Measurements from ENCODE around the gene CHAF1B.
A peak's percentile ranks its signal among the peaks of the same experiment; 100 is the strongest.

Gene CHAF1B

DNA sequence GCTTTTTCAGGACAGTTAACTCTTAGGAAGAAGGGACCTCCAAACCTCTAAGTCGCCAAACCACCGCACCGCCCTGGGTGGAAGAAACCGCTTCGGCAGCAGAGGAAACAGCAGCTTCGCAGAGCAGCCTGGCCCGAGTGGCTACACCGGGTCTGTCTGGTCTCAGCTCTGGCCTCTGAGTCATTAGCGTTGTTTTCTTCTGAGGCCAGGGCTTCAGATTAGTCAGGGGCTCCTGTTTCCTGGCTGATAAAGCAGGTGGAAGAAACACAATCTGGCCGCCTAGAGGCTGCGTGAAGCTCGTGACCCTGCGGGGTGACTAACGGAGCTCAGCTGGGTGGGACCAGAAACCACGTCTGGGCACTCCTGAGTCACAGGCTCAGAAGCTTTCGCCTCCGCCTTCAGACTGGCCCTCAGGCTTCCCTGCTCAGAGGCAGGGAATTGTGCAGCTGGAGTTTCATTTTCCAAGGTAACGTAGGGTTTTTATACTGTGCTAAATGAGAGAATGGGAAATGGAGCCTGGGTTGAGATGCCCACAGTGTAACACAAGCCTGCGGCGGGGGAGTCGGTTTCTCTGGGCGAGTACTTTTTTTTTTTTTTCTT, 44.9 kb downstream of the CHAF1B start:
- peak; percentile 99 for DNase-seq

DNA sequence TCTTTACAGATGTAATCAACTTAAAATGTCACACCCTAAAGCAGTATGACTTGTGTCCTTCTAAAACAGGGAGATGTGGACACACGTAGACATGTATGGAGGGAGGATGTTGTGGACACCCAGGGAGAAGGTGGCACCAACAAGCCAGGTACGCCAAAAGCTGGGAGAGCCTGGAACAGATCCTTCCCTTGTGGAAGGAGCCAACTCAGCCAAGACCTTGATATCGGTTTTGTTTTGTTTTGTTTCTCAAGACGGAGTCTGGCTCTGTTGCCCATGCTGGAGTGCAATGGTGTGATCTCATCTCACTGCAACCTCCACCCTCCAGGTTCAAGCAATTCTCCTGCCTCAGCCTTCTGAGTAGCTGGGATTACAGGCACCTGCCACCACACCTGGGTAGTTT, 45.6 kb downstream of the CHAF1B start:
- peak; percentile 40 for DNase-seq

DNA sequence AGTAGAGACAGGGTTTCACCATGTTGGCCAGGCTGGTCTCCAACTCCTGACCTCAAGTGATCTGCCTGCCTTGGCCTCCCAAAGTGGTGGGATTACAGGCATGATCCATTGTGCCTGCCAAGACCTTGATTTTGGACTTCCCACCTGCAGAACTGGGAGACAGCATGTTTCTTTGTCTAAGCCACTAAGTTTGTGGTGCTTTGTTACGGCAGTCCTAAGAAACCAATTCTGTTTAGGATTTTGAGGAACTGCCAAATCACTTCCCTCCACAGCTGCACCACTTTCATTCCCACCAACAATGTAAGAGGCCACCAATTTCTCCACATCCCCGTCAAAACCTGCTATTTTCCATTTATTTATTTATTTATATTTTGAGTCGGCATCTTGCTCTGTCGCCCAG, 46.1 kb downstream of the CHAF1B start:
- DNase-seq: peak; percentile 78

DNA sequence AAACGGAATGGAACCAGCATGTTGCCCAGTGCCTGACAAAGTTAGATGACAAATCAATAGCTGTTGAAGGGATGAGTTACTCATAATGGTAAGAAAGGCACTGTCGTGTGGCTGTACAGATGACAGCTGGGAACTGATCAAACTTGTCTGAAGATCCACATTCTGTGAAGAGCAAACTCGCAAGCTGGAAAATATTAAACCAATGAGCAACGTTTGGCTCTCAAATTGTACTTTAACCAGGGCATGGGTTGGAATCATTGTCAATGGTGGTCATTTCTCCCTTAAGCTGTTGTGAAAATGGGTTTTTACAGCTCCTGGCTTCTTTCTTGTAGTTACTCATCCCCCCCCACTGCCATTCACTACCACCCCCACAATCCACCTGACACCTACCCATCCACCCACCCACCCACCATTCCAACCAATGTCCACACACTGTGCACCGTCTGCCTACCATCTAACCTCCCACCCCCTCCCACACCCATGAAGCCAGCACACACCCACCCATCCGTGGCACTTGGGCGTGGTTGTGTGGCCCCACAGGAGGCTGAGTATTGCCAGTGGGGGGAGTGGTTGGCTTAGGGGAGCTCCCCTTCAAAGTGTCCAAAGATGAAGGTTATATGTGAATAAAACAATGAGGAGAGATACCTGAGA, 48.0 kb downstream of the CHAF1B start:
- no peak for DNase-seq

DNA sequence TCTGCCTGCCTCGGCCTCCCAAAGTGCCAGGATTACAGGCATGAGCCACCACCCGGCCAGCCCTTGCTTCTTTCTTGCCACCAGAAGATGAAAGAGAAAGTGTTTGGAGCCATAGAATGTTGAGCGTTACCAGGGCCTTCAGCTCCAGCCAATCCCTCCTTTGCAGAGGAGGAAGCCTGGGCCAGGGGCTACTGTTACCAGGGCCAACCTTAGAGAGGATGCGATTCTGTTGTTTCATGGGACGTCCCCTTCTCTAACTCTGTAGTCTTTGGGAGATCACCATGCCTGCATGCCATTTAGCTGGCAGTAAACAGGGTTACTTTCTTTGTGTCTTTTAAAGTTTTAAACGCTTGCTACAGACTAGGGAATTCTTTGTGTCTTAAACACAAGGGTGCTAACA, 49.0 kb downstream of the CHAF1B start:
- no peak for DNase-seq

GRCh38 chr21:36436829-36437744, 51.9 kb downstream of the CHAF1B start:
- DNase-seq: peak; percentile 91

DNA sequence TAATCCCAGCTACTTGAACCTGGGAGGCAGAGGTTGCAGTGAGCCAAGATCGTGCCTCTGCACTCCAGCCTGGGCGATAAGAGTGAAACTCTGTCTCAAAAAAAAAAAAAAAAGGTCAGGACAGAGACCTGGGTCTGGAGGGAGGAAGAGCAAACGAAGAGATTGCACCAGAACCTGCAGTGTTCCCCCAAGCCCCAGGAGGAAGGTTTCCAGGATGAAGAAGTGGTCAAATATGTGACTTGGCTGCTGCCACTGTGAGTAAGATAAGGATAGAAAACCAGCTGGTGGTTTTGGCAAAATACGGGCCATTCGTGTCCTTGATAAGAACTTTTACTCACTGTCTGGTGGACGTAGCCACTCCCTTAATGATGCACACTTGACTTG, 52.5 kb downstream of the CHAF1B start:
- peak; percentile 62 for DNase-seq

GRCh38 chr21:36441715-36442114, 56.5 kb downstream of the CHAF1B start:
- no peak for DNase-seq

- DNase-seq: no peak
Measured at GRCh38 chr21:36446301-36446700, 61.1 kb downstream of the CHAF1B start.

DNA sequence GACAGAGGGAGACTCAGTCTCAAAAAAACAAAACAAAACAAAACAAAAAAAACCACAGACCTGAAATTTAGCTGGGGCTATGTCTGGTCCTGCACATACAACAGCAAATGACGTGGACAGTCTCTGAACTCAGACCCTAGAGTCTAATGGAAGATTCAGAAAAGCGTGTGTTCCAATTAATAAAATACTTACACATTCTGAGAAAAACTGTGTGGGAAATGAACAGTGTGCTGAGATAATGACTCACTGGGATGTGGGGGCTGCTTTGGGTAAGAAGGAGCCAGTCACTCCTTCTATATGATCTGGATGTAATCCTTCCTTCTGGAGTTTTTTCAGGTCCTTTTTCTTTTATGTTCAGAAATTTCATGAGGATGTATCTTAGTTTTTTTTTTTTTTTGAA, 65.3 kb downstream of the CHAF1B start:
- DNase-seq: peak; percentile 43

DNA sequence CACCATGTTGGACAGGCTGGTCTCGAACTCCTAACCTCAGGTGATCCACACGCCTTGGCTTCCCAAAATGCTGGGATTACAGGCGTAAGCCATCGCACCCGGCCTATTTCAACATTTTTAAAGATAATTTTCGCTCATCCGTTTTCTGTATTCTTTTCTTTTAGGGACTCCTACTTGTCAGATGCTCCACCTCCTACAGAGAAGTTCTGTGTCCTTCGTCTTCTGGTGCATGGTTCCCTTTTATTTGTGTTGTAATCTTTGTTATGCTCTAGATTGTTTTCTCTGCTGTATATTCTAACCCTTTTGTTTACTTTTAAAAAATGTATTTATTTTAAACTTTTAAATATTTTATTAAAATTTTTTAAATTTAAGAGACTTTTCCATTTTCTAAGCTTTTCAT, 66.3 kb downstream of the CHAF1B start:
- DNase-seq: peak; percentile 54

GRCh38 chr21:36452281-36452825, 67.2 kb downstream of the CHAF1B start:
- peak; percentile 59 for DNase-seq

DNA sequence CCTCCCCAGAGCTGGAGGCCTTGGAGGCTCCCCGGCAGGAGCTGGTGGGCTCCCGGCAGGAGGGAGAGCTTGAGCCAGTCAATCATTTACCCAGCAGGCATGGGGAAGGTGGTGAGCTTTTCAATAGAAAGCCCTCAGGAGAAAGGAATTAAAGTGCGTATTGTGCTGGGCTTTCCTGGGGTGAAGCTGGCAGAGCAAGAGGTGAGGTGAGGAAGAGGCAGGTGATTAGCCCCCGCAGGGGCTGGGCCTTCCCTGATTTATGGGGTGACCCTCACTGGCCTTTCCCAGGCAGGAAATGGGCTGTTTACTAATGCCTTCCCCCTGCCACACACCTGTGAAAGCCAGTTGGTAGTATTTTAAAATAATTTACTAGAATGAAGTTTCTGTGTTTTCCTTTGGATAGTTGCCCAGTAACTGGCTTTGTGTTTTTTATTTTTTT, 68.9 kb downstream of the CHAF1B start:
- DNase-seq: no peak

DNA sequence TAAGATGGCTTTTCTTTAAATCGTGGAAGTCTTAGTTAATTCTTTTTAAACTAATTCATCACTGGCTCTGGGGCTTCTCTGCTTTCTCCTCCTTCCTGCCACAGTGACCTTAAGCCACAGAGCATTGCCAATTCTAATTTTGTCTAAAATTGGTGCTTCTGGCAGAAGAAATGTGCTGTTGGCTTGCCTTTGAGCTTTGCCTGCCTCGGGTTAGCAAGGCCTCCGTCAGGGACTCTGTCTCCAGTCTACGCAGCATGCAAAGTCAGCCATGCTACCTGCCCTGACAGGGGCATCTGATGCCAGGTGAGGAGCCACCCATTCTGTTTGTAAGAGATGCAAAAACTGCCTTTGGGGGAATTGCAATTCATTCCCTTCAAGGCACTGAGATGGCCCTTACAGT, 69.5 kb downstream of the CHAF1B start:
- DNase-seq: no peak

- DNase-seq: peak; percentile 86
Measured at GRCh38 chr21:36456729-36457414, 71.7 kb downstream of the CHAF1B start.

GRCh38 chr21:36459098-36459497, 73.9 kb downstream of the CHAF1B start:
- no peak for DNase-seq

DNA sequence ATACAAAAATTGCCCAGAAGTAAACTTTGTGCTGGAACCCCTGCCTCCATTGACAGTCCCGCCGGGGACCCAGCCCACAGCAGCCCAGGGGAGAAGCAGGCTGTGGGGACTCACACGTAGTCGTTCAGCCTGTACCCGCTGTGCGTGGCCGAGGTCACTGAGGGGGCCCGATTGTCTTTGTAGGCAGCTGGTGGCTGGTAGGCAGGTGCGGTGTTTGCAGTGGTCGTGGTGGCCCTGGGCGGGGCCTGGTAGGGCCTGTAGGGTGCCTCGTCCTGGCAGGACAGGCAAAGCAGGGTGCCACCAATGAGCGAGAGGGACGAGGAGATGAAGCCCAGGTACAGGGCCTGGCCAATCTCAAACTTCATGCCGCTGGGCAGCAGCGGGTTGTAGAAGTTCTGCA, 75.7 kb downstream of the CHAF1B start:
- no peak for DNase-seq

DNA sequence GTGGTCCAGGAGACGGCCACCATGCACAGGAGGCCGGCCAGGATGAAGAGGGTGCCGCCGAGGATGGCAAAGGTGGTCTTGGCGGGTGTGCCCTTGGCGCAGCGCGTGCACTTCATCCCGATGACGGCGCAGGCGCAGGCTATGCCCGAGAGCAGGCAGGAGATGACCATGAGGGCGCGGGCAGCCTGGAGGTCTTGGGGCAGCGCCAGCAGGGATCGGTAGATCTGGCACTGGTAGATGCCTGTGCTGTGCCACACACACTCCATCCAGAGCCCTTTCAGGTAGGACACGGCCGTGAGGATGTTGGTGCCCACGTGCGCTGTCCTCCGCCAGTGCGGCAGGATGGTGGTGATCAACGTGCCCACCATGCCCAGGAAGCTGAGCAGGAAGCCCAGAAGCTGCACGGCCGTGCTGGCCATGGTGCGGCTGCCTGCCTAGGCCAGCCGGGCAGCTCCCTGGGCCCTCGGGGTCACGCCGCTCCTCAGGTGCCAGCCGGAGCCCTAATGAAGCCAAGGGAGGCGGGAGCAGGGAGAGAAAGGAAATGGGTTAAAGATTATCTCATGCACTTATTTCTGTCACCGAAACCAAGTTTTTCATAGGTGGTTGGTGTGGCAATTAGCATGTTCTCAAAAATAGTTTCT, 76.2 kb downstream of the CHAF1B start:
- DNase-seq: no peak

DNA sequence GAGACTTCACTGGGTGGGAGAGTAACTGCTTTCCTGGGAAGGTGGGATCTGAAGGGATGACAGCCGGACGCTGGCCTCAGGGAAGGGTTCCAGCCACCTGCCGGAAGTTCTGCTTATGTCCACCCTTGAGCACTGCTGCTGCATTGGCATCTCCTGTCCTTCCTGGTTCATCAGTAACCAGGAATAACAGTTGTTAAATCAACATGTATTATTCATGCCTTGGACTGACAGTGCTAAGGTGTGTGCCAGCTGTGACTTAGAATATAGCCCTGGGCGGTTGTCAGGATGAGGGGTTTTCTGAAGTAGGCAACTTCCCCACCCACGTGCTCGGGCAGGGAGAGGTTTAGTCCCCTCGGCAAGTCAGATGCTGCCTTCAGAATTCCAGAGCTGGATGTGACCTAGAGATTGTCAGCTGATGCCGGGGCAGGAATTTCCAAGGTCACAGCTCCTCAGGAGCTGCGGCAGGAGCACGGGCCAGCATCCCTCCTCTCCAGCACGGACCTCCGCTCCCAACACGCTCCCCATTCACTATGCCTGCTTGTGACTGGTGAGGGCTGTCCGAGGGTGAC, 76.8 kb downstream of the CHAF1B start:
- DNase-seq: no peak

- no peak for DNase-seq
Measured at GRCh38 chr21:36463204-36463603, 78.0 kb downstream of the CHAF1B start.

- DNase-seq: no peak
Measured at GRCh38 chr21:36463991-36464390, 78.8 kb downstream of the CHAF1B start.

- DNase-seq: no peak
Measured at GRCh38 chr21:36464590-36464989, 79.4 kb downstream of the CHAF1B start.

Data from inflammatory macrophage treated with lipopolysaccharide for 4 hours (primary cell).